NCI-H526 treated with DMSO at 0.1 percent for 48 hours (cell line): ENCODE results near the gene HS3ST3A1.

ENCODE experiments used
- DNase-seq: peaks from one replicate; lab custom pipeline; 2025; lab: John Stamatoyannopoulos, UW

Gene HS3ST3A1

GRCh38 chr17:13491916-13492736, 109.6 kb downstream of the HS3ST3A1 start:
- no peak for DNase-seq

GRCh38 chr17:13491491-13491890, 110.2 kb downstream of the HS3ST3A1 start:
- no peak for DNase-seq

- no peak for DNase-seq
These were observed 110.7 kb downstream of the HS3ST3A1 start for GRCh38 chr17:13490906-13491482.

GRCh38 chr17:13490427-13490826, 111.3 kb downstream of the HS3ST3A1 start:
- no peak for DNase-seq

GRCh38 chr17:13485327-13485726, 116.4 kb downstream of the HS3ST3A1 start:
- DNase-seq, result no peak

- DNase-seq, result no peak
These were observed 117.7 kb downstream of the HS3ST3A1 start for GRCh38 chr17:13484020-13484419.

- DNase-seq, result no peak
These were observed 120.9 kb downstream of the HS3ST3A1 start for GRCh38 chr17:13480877-13481276.

- DNase-seq, result no peak
These were observed 123.4 kb downstream of the HS3ST3A1 start for GRCh38 chr17:13478326-13478830.

GRCh38 chr17:13477180-13477611, 124.5 kb downstream of the HS3ST3A1 start:
- no peak for DNase-seq

GRCh38 chr17:13476720-13477119, 125.0 kb downstream of the HS3ST3A1 start:
- DNase-seq, result no peak

- DNase-seq, result no peak
These were observed 126.0 kb downstream of the HS3ST3A1 start for GRCh38 chr17:13475574-13476223.

- DNase-seq, result no peak
These were observed 127.5 kb downstream of the HS3ST3A1 start for GRCh38 chr17:13474073-13474800.

GRCh38 chr17:13465678-13466077, 136.1 kb downstream of the HS3ST3A1 start:
- no peak for DNase-seq

- DNase-seq, result no peak
These were observed 139.0 kb downstream of the HS3ST3A1 start for GRCh38 chr17:13462673-13463124.

GRCh38 chr17:13462146-13462545, 139.6 kb downstream of the HS3ST3A1 start:
- DNase-seq, result no peak

GRCh38 chr17:13460261-13461000, 141.3 kb downstream of the HS3ST3A1 start:
- no peak for DNase-seq

GRCh38 chr17:13457783-13458182, 143.9 kb downstream of the HS3ST3A1 start:
- no peak for DNase-seq
